Measurements from ENCODE around the gene SALL1. TPM values are rescaled to one million over a fixed set of nuclear protein-coding genes. Genes with fewer than 3 reads are reported as not detected.

SALL1 gene
- total and polyA plus RNA-seq, 2 of the 13 experiments (the other 11 are each of a cell fraction or from before 2014, with no cell fraction given): 6.6 to 12.3 TPM

GRCh38 chr16:51124896-51125295, 26.2 kb downstream of the SALL1 start (continued):
- TF ChIP-seq HOXA3 (CRISPR knock-in tag; IDR thresholded peaks at IDR 0.05) (no peak), PRPF4 (IDR thresholded peaks at IDR 0.05; ENCODE audit: low read depth, low read length, poor library complexity, severe bottlenecking) (peak; percentile 59), ZNF333 (CRISPR knock-in tag; IDR thresholded peaks at IDR 0.05; ENCODE audit: borderline replicate concordance) (no peak), ZNF709 (CRISPR knock-in tag; IDR thresholded peaks at IDR 0.05) (no peak), ZNF83 (CRISPR knock-in tag; IDR thresholded peaks at IDR 0.05; ENCODE audit: borderline replicate concordance) (no peak), ATF2 (CRISPR knock-in tag; IDR thresholded peaks at IDR 0.05) (no peak), ZNF10 (CRISPR knock-in tag; IDR thresholded peaks at IDR 0.05; ENCODE audit: borderline replicate concordance, low read depth) (no peak), LBX2 (CRISPR knock-in tag; IDR thresholded peaks at IDR 0.05; ENCODE audit: borderline replicate concordance) (no peak), PAXIP1 (CRISPR knock-in tag; conservative IDR thresholded peaks at IDR 0.05) (no peak), JARID2 (CRISPR knock-in tag; IDR thresholded peaks at IDR 0.05; ENCODE audit: insufficient replicate concordance) (no peak), SALL1 (CRISPR knock-in tag; IDR thresholded peaks at IDR 0.05) (peak; percentile 25; the same call in 1 of the 2 replicates), RAD21 (CRISPR knock-in tag; IDR thresholded peaks at IDR 0.05) (0 out of 2 replicates have a peak, but pooled peaks have one; percentile 11)

All from HepG2 (cell line).